DOHH2 (cell line): Measurements from ENCODE around the gene C9orf72.

Source experiments
- H3F3A ChIP-seq: fragments of 200-600 bp; sonication (generic), shearing (Covaris generic); 2 replicates; pipeline ENCODE4 v1.6.0; 2016; ENCODE audit warnings: antibody characterized with exemption, mild to moderate bottlenecking; ENCODE audit not compliant: control insufficient read depth, insufficient read depth
- H3K27ac ChIP-seq: fragments of 200-600 bp; sonication (generic); 2 replicates; pipeline ENCODE4 v1.5.1; 2014; ENCODE audit warnings: low read depth, mild to moderate bottlenecking, low read length, moderate library complexity
- H3K27me3 ChIP-seq: fragments of 200-600 bp; sonication (generic); 2 replicates; pipeline ENCODE4 v1.6.1; 2014; ENCODE audit warnings: mild to moderate bottlenecking, low read length, mixed read lengths; ENCODE audit not compliant: control insufficient read depth
- H3K36me3 ChIP-seq: fragments of 200-600 bp; sonication (generic); 2 replicates; pipeline ENCODE4 v1.6.1; 2014; ENCODE audit warnings: mild to moderate bottlenecking, low read length, moderate library complexity, mixed read lengths; ENCODE audit not compliant: control insufficient read depth
- H3K4me1 ChIP-seq: fragments of 200-600 bp; sonication (generic); 2 replicates; pipeline ENCODE4 v1.6.1; 2014; ENCODE audit warnings: mild to moderate bottlenecking, low read length, mixed read lengths; ENCODE audit not compliant: control insufficient read depth
- H3K4me2 ChIP-seq: fragments of 200-600 bp; sonication (generic); 2 replicates; pipeline ENCODE4 v1.6.0; 2014; ENCODE audit warnings: mild to moderate bottlenecking, low read length, moderate library complexity
- H3K4me3 ChIP-seq: fragments of 200-600 bp; sonication (generic); 2 replicates; pipeline ENCODE4 v1.5.1; 2014; ENCODE audit warnings: mild to moderate bottlenecking, low read length, mixed read lengths
- H3K79me2 ChIP-seq: fragments of 200-600 bp; sonication (generic); 2 replicates; pipeline ENCODE4 v1.6.1; 2014; ENCODE audit warnings: mild to moderate bottlenecking, low read length, mixed read lengths; ENCODE audit not compliant: control insufficient read depth
- H3K9me2 ChIP-seq: fragments of 200-600 bp; sonication (generic); replicated peaks from 2 replicates; pipeline ENCODE4 v1.6.1; 2014; ENCODE audit warnings: mild to moderate bottlenecking, low read length, mixed read lengths; ENCODE audit not compliant: control insufficient read depth
- H3K9me3 ChIP-seq: fragments of 200-600 bp; sonication (generic); 2 replicates; pipeline ENCODE4 v1.6.1; 2014; ENCODE audit warnings: antibody characterized with exemption, low read length, mixed read lengths; ENCODE audit not compliant: control insufficient read depth, insufficient read depth
- H4K20me1 ChIP-seq: fragments of 200-600 bp; sonication (generic); 2 replicates; pipeline ENCODE4 v1.6.0; 2014; ENCODE audit warnings: low read depth, mild to moderate bottlenecking, antibody characterized with exemption, low read length, moderate library complexity; ENCODE audit not compliant: control insufficient read depth, insufficient read depth
- EZH2phosphoT487 ChIP-seq: fragments of 200-600 bp; sonication (generic); IDR thresholded peaks from 2 replicates; pipeline ENCODE4 v1.6.1; 2017; ENCODE audit warnings: borderline replicate concordance, mild to moderate bottlenecking, antibody characterized with exemption, low read length, moderate library complexity, mixed read lengths
- TF ChIP-seq, protein P1 (sequence below): fragments of 200-600 bp; sonication (generic); IDR thresholded peaks from one replicate; pipeline ENCODE4 v1.5.1; 2014; ENCODE audit warnings: antibody characterized with exemption, mild to moderate bottlenecking, low read depth, low read length; ENCODE audit not compliant: poor library complexity, severe bottlenecking

C9orf72 gene

DNA sequence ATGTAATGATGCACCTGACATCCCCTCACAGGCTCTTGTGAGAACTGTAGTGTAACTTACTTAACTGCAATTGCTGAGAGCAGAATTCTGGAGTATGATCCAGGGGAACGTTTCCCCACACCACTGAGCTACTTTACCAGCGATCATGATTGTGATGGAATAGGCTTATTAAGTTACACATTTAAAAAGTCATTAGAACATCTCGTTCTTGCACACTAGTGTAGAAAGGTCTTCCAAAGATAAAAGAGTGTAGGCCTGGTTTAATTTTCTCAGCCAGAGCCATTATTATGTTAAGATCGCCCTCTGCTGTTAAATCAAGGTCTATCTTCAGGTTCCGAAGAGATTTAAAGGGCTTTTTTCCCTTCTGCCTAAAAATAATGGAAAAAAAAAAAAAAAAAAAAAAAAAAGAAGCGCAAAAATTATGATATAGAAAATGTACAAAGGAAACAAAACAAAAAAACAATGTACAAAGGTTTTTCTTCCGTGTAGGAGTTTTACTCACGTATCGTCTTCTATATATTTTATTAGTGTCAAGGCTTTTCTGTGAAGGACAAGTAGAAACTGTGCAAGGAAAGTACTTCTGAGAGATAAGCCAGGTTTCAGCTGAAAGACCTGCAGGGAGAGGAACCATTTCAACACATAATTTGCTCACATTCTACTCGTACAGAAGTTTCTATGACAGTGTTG, 25.1 kb downstream of the C9orf72 start:
- Histone ChIP-seq H3K4me3 (no peak overlapping the region), H3F3A (no peaks in the 10 kb centered on the region), H4K20me1 (no peaks in the 10 kb centered on the region), H3K9me2 (no peaks in the 10 kb centered on the region), H3K27me3 (no peaks in the 10 kb centered on the region), H3K4me2 (no peak overlapping the region), H3K36me3 (peaks cover 30% of the 10 kb centered on the region), H3K9me3 (no peaks in the 10 kb centered on the region), H3K4me1 (no peaks in the 10 kb centered on the region), H3K79me2 (no peaks in the 10 kb centered on the region), H3K27ac (no peak overlapping the region)
- no peak for TF ChIP-seq EZH2phosphoT487
- TF ChIP-seq, protein P1, sequence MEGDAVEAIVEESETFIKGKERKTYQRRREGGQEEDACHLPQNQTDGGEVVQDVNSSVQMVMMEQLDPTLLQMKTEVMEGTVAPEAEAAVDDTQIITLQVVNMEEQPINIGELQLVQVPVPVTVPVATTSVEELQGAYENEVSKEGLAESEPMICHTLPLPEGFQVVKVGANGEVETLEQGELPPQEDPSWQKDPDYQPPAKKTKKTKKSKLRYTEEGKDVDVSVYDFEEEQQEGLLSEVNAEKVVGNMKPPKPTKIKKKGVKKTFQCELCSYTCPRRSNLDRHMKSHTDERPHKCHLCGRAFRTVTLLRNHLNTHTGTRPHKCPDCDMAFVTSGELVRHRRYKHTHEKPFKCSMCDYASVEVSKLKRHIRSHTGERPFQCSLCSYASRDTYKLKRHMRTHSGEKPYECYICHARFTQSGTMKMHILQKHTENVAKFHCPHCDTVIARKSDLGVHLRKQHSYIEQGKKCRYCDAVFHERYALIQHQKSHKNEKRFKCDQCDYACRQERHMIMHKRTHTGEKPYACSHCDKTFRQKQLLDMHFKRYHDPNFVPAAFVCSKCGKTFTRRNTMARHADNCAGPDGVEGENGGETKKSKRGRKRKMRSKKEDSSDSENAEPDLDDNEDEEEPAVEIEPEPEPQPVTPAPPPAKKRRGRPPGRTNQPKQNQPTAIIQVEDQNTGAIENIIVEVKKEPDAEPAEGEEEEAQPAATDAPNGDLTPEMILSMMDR, result no peak

DNA sequence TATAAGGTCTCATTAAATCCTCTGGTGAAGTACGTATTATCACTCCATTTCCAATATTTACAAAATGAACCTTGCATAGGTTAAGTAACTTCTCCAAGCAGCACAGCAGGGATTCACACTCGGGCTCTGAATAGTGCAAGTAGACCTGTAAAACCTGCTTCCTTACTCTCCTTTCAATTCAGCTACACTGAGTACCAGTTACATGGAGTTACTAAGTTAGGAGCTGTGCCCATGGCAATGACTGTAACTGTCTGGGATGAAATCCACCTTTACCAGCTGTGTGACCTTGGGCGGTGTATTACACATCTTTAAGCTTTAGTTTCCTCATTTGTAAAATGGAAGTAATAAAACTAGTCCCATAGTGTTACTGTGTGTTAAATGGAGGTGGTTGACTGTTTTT, 27.8 kb downstream of the C9orf72 start:
- TF ChIP-seq EZH2phosphoT487, result no peak
- TF ChIP-seq, protein P1, result no peak
- Histone ChIP-seq H3F3A (no peaks in the 10 kb centered on the region), H3K36me3 (peaks cover 15% of the 10 kb centered on the region)

DNA sequence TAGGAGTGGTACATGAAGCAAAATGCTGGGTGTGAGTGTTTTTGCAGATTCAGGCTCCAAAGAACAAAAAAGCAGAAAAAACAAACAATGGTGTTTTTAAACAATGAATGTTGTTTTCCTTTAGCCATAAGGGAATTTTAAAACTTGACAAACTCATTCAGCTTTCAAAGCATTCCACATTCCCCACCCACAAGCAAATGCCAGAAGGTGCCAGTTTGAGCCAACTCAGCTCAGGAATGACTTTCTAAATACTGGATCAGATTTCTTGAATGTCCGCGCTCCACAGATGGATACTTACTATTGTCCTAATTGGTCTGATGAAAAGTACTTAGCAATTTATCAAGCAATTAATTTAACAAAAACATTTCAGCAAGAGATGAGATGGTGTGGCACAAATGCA, 30.8 kb downstream of the C9orf72 start:
- Histone ChIP-seq H3F3A (no peaks in the 10 kb centered on the region), H3K9me2 (no peaks in the 10 kb centered on the region; the same call in 1 of the 2 replicates), H3K4me1 (no peaks in the 10 kb centered on the region), H3K4me2 (no peak overlapping the region), H3K27me3 (no peaks in the 10 kb centered on the region), H3K4me3 (no peak overlapping the region), H3K27ac (no peak overlapping the region), H3K79me2 (no peaks in the 10 kb centered on the region), H3K36me3 (peaks cover 6% of the 10 kb centered on the region), H4K20me1 (no peaks in the 10 kb centered on the region), H3K9me3 (no peaks in the 10 kb centered on the region)
- TF ChIP-seq EZH2phosphoT487, result no peak
- TF ChIP-seq, protein P1, result no peak

More for the DNA sequence above, 27.8 kb downstream of the C9orf72 start:
- no peaks in the 10 kb centered on the region for H3K9me2 ChIP-seq
- H3K4me1 ChIP-seq, result no peaks in the 10 kb centered on the region
- no peak overlapping the region for H3K27ac ChIP-seq
- no peak overlapping the region for H3K4me2 ChIP-seq
- no peaks in the 10 kb centered on the region for H4K20me1 ChIP-seq
- no peaks in the 10 kb centered on the region for H3K9me3 ChIP-seq
- H3K27me3 ChIP-seq, result no peaks in the 10 kb centered on the region
- H3K79me2 ChIP-seq, result no peaks in the 10 kb centered on the region
- H3K4me3 ChIP-seq, result no peak overlapping the region
